Stimulated activated CD4-positive, alpha-beta T cell treated with anti-CD3 and anti-CD28 coated beads, Interleukin-15, amount 100 ng/mL, for 1 hour (primary cell): ENCODE data around the gene GATB.

Experiments used
- DNase-seq, 2 donors: peaks; one replicate each; pipeline ENCODE4 v3.0.0-alpha.2; 2020; ENCODE audit warnings: low read depth in 1 of 2, low spot score in 1 of 2

The GATB gene

GRCh38 chr4:151675411-151675971, 85.3 kb downstream of the GATB start:
- no peak for DNase-seq

GRCh38 chr4:151674804-151675391, 85.9 kb downstream of the GATB start:
- no peak for DNase-seq

- DNase-seq = no peak
Measured at GRCh38 chr4:151673908-151674520, 86.8 kb downstream of the GATB start.

- DNase-seq = no peak
Measured at GRCh38 chr4:151672996-151673395, 87.8 kb downstream of the GATB start.

GRCh38 chr4:151671541-151672059, 89.2 kb downstream of the GATB start:
- DNase-seq = no peak

GRCh38 chr4:151670843-151671242, 90.0 kb downstream of the GATB start:
- no peak for DNase-seq

- no peak for DNase-seq
Measured at GRCh38 chr4:151669990-151670389, 90.8 kb downstream of the GATB start.

GRCh38 chr4:151668689-151669402, 92.0 kb downstream of the GATB start:
- DNase-seq = no peak

GRCh38 chr4:151667666-151668065, 93.1 kb downstream of the GATB start:
- DNase-seq = no peak

- no peak for DNase-seq
Measured at GRCh38 chr4:151667048-151667447, 93.8 kb downstream of the GATB start.

- no peak for DNase-seq
Measured at GRCh38 chr4:151666501-151666900, 94.3 kb downstream of the GATB start.

- DNase-seq = no peak
Measured at GRCh38 chr4:151665785-151666127, 95.1 kb downstream of the GATB start.

- DNase-seq = no peak
Measured at GRCh38 chr4:151665022-151665784, 95.6 kb downstream of the GATB start.

GRCh38 chr4:151664289-151664688, 96.5 kb downstream of the GATB start:
- no peak for DNase-seq

- no peak for DNase-seq
Measured at GRCh38 chr4:151663109-151663508, 97.7 kb downstream of the GATB start.

GRCh38 chr4:151661873-151662272, 98.9 kb downstream of the GATB start:
- DNase-seq = no peak

- DNase-seq = no peak
Measured at GRCh38 chr4:151660676-151661075, 100.1 kb downstream of the GATB start.

- no peak for DNase-seq
Measured at GRCh38 chr4:151659601-151660364, 101.0 kb downstream of the GATB start.

- no peak for DNase-seq
Measured at GRCh38 chr4:151658959-151659600, 101.7 kb downstream of the GATB start.

GRCh38 chr4:151657896-151658295, 102.9 kb downstream of the GATB start:
- DNase-seq = no peak
